Peyer's patch (tissue), 4 donors: ENCODE measurements around the gene TGIF2. TPM values are rescaled to one million over a fixed set of nuclear protein-coding genes. Genes with fewer than 3 reads are reported as not detected.
"Not testable (repeated sequence)": the region's sequence is repeated elsewhere in the genome, so short reads cannot be mapped to it uniquely, and the experiment has no call there.

Experiments used
- DNase-seq, 3 donors: peaks; one replicate each; pipeline ENCODE4 v3.0.0-alpha.2; 2017 to 2019
- H3K27ac ChIP-seq, 4 donors: fragments of 200-600 bp; sonication (generic); one replicate each; pipeline ENCODE4 v1.5.1; 2016 to 2019
- H3K27me3 ChIP-seq, 2 donors: fragments of 200-600 bp; sonication (generic); one replicate each; pipeline ENCODE4 v1.5.1; 2019
- H3K36me3 ChIP-seq, 3 donors: fragments of 200-600 bp; sonication (generic); one replicate each; pipeline ENCODE4 v1.5.1; 2016 to 2019
- H3K4me1 ChIP-seq, 4 donors: fragments of 200-600 bp; sonication (generic); one replicate each; pipeline ENCODE4 v1.5.1; 2016 to 2019
- H3K4me3 ChIP-seq, 4 donors: fragments of 200-600 bp; sonication (generic); 1 replicate in 3 of 4; 2 replicates in 1 of 4; pipeline ENCODE4 v1.5.1; 2016 to 2019; ENCODE audit warnings: mild to moderate bottlenecking in 1 of 4
- H3K9me3 ChIP-seq, 4 donors: fragments of 200-600 bp; sonication (generic); one replicate each; pipeline ENCODE4 v1.5.1; 2016 to 2019; ENCODE audit warnings: mild to moderate bottlenecking in 1 of 4
- POLR2A ChIP-seq, 2 donors: fragments of 450-650 bp; IDR thresholded peaks; one replicate each; pipeline ENCODE4 v1.5.1; 2017; ENCODE audit warnings: antibody characterized with exemption in 2 of 2, mild to moderate bottlenecking in 2 of 2, moderate library complexity in 2 of 2
- total RNA-seq, 4 donors: library from RNA; depleted of rRNA; stranded (reverse); fragments of >200 nt; gene quantifications; one replicate each; pipeline ENCODE4 v1.1.0, GENCODE V29; 2016
- TF ChIP-seq, protein P1 (sequence below), 6 experiments: fragments of 450-650 bp in 4 of 6; fragments of 200-600 bp in 2 of 6; sonication (generic) in 1 of 6; IDR thresholded peaks; one replicate each; pipeline ENCODE4 v1.5.1; 2017 to 2019; ENCODE audit warnings: antibody characterized with exemption in 6 of 6, mild to moderate bottlenecking in 3 of 6, moderate library complexity in 1 of 6

TGIF2 gene
- total RNA-seq, 4 donors from 2014 or later = 2.6 to 8.4 (median 4.5) TPM

DNA sequence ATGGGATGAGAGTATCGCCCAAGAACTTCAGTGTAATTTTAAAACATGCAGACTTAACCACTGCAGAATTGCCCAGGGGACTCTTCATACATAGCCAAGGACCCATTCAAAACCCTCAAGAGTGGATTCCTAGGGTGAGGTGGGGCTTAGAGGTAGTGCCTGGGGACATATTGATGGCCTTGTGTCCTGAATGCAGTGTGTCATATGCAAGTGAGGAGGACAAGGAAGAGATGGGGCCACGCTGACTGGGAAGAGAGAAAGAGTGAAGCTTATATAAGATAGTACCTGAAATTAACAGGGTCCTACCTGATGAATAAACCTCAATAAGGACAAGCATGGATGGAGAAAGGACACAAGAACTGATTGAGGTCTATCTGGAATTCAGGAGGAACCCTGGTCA is 18.1 kb upstream of the TGIF2 start:
- no peak for TF ChIP-seq POLR2A (IDR thresholded peaks at IDR 0.05)
- TF ChIP-seq, protein P1, sequence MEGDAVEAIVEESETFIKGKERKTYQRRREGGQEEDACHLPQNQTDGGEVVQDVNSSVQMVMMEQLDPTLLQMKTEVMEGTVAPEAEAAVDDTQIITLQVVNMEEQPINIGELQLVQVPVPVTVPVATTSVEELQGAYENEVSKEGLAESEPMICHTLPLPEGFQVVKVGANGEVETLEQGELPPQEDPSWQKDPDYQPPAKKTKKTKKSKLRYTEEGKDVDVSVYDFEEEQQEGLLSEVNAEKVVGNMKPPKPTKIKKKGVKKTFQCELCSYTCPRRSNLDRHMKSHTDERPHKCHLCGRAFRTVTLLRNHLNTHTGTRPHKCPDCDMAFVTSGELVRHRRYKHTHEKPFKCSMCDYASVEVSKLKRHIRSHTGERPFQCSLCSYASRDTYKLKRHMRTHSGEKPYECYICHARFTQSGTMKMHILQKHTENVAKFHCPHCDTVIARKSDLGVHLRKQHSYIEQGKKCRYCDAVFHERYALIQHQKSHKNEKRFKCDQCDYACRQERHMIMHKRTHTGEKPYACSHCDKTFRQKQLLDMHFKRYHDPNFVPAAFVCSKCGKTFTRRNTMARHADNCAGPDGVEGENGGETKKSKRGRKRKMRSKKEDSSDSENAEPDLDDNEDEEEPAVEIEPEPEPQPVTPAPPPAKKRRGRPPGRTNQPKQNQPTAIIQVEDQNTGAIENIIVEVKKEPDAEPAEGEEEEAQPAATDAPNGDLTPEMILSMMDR (IDR thresholded peaks at IDR 0.05) = no peak
- no peak for DNase-seq
- H3K36me3 ChIP-seq = no peaks in the 10 kb centered on the region
- H3K4me1 ChIP-seq = peaks cover 0 to 4% (median 0%) of the 10 kb centered on the region in 4 donors
- no peaks in the 10 kb centered on the region for H3K27me3 ChIP-seq
- H3K27ac ChIP-seq = no peak overlapping the region
- H3K9me3 ChIP-seq = no peaks in the 10 kb centered on the region
- no peak overlapping the region for H3K4me3 ChIP-seq

DNA sequence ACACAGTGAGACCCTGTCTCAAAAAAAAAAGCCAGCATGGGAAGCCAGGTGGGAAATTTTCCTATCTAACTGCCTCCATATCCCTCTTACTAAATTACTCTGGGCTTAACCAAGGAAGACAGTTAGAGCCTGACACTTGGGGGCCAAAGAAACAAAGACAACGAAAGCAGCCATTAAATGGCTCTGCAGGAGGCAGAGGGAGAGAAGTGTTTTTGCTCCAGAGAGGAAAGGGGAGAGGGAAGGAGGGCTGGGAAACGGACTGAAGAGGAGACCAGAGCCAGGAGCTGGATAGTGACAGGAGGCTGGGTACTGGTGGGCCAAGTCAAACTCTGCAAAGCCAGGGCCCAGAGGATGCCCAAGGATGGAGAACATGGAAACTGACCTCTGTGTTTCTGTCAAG is 10.7 kb upstream of the TGIF2 start:
- no peak overlapping the region for H3K27ac ChIP-seq
- no peak for DNase-seq
- TF ChIP-seq, protein P1 (IDR thresholded peaks at IDR 0.05) = no peak
- no peak for TF ChIP-seq POLR2A (IDR thresholded peaks at IDR 0.05)
- no peaks in the 10 kb centered on the region for H3K36me3 ChIP-seq
- no peak overlapping the region for H3K4me3 ChIP-seq
- no peaks in the 10 kb centered on the region for H3K9me3 ChIP-seq
- no peaks in the 10 kb centered on the region for H3K4me1 ChIP-seq
- H3K27me3 ChIP-seq = no peaks in the 10 kb centered on the region

DNA sequence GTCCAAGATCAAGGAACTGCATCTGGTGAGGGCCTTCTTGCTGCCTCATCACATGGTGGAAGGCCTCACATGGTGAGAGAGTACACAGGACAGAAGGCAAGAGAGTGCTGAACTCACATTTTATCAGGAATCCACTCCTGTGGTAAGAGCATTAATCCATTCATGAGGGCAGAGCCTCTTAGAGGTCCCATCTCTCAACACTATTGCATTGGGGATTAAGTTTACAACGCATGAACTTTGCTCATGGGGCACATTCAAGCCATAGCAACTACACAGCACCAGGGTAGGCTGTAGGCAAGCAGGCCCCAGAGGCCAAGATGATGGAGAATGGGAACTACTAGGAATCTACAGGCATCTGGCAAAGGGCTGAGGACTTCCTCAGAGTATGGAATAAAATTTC is 10.0 kb upstream of the TGIF2 start:
- Histone ChIP-seq H3K9me3 (no peaks in the 10 kb centered on the region), H3K27me3 (no peaks in the 10 kb centered on the region), H3K27ac (no peak overlapping the region), H3K4me3 (no peak overlapping the region), H3K36me3 (no peaks in the 10 kb centered on the region), H3K4me1 (no peaks in the 10 kb centered on the region)
- TF ChIP-seq, protein P1 (IDR thresholded peaks at IDR 0.05) = no peak
- no peak for TF ChIP-seq POLR2A (IDR thresholded peaks at IDR 0.05)
- DNase-seq = no peak

DNA sequence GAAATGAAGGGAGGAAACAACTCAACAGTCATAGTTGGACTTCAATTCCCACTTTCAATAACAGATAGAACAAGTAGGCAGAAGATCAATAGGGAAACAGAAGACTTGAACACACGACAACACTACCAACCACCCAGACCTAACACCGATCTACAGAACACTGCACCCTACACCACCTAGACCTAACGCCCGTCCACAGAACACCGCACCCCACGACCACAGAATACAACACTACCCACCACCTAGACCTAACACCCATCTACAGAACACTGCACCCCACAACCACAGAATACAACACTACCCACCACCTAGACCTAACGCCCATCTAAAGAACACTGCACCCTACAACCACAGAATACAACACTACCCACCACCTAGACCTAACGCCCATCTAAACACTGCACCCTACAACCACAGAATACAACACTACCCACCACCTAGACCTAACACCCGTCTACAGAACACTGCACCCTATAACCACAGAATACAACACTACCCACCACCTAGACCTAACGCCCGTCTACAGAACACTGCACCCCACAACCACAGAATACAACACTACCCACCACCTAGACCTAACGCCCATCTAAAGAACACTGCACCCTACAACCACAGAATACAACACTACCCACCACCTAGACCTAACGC is 9.2 kb upstream of the TGIF2 start:
- DNase-seq, H3K27me3 ChIP-seq: not testable (repeated sequence)

DNA sequence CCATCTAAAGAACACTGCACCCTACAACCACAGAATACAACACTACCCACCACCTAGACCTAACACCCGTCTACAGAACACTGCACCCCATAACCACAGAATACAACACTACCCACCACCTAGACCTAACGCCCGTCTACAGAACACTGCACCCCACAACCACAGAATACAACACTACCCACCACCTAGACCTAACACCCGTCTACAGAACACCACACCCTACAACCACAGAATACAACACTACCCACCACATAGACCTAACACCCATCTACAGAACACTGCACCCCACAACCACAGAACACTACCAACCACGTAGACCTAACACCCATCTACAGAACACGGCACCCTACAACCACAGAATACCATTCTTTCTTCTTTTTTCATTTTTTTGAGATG is 8.7 kb upstream of the TGIF2 start:
- not testable (repeated sequence) for DNase-seq, H3K27ac ChIP-seq, H3K36me3 ChIP-seq, H3K27me3 ChIP-seq, H3K4me3 ChIP-seq, H3K9me3 ChIP-seq, H3K4me1 ChIP-seq

More for the DNA sequence above, 9.2 kb upstream of the TGIF2 start:
- not testable (repeated sequence) for H3K9me3 ChIP-seq, H3K4me1 ChIP-seq, H3K27ac ChIP-seq, H3K4me3 ChIP-seq, H3K36me3 ChIP-seq

DNA sequence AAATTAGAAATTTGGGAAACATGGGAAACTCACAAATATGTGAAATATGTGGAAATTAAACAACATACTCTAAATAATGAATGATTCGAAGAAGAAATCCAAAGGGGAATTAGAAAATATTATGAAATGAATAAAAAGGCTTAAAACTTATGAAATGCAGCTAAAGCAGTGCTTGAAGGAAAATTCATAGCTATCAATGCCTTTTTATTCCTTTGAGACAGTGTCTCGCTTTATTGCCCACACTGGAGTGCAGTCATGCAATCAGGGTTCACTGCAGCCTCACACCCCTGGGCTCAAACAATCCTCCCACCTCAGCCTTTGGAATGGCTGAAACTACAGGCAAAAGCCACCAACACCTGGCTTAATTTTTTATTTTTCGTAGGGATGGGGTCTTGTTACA is 7.9 kb upstream of the TGIF2 start:
- no peaks in the 10 kb centered on the region for H3K9me3 ChIP-seq
- DNase-seq = no peak
- H3K4me3 ChIP-seq = no peak overlapping the region
- TF ChIP-seq, protein P1 (IDR thresholded peaks at IDR 0.05) = no peak
- no peak for TF ChIP-seq POLR2A (IDR thresholded peaks at IDR 0.05)
- H3K27ac ChIP-seq = no peak overlapping the region
- H3K27me3 ChIP-seq = no peaks in the 10 kb centered on the region
- H3K4me1 ChIP-seq = no peaks in the 10 kb centered on the region
- H3K36me3 ChIP-seq = no peaks in the 10 kb centered on the region
